ENCODE results near the gene EOGT. TPM values are rescaled to one million over a fixed set of nuclear protein-coding genes. Genes with fewer than 3 reads are reported as not detected.
A peak's percentile ranks its signal among the peaks of the same experiment; 100 is the strongest.

The EOGT gene
- total and polyA plus RNA-seq, 2 experiments from 2014 or later = 11.9 to 27.2 TPM

- H4K20me1 ChIP-seq (replicated peaks; ENCODE audit: insufficient read depth) = no peaks in the 10 kb centered on the region
- H3K4me2 ChIP-seq = no peak overlapping the region
- no peaks in the 10 kb centered on the region for H3F3A ChIP-seq (replicated peaks; ENCODE audit: low read depth)
- H3K4me3 ChIP-seq = no peak overlapping the region
- no peaks in the 10 kb centered on the region for H3K79me2 ChIP-seq (replicated peaks; ENCODE audit: insufficient read depth)
- Mint-ChIP-seq H3K27me3 (ENCODE audit: insufficient read depth, low read depth, poor library complexity) (no peaks in the 10 kb centered on the region), H3K4me3 (no peak overlapping the region), H3K9me3 (no peaks in the 10 kb centered on the region), H3K4me1 (peaks cover 4% of the 10 kb centered on the region), H3K27ac (no peak overlapping the region), H3K36me3 (ENCODE audit: low read depth) (peaks cover under 1% of the 10 kb centered on the region; the same call in 2 of the 3 replicates)
- H3K4me1 ChIP-seq (ENCODE audit: insufficient read depth) = peaks cover 3% of the 10 kb centered on the region; the same call in 1 of the 2 replicates
- DNase-seq (ENCODE audit: low spot score) = no peak
- H3K27me3 ChIP-seq (ENCODE audit: insufficient read depth) = no peaks in the 10 kb centered on the region
- ATAC-seq = no peak
- H3K27ac ChIP-seq (ENCODE audit: low read depth) = no peak overlapping the region
- TF ChIP-seq POLR2AphosphoS5 (IDR thresholded peaks at IDR 0.05; ENCODE audit: low read depth) = no peak
- peak in 1 of 2 experiments; percentile 63; a peak in 3 of 4 replicates for TF ChIP-seq CTCF (conservative IDR thresholded peaks at IDR 0.05; ENCODE audit: low read depth in 2 of 2)
- TF ChIP-seq STAT1 (IDR thresholded peaks at IDR 0.05; ENCODE audit: unreplicated experiment) = no peak
- TF ChIP-seq CREB1 (CRISPR knock-in tag; IDR thresholded peaks at IDR 0.05; ENCODE audit: low read depth) = no peak
- no peak overlapping the region for H2AFZ ChIP-seq
- no peaks in the 10 kb centered on the region; the same call in 1 of the 2 replicates for H3K36me3 ChIP-seq (ENCODE audit: insufficient read depth)
- H3K9me2 ChIP-seq (ENCODE audit: insufficient read depth) = no peaks in the 10 kb centered on the region
Measured at GRCh38 chr3:69020424-69020823, 6.9 kb upstream of the EOGT start.

- H2AFZ ChIP-seq = no peak overlapping the region
- peaks cover 15% of the 10 kb centered on the region for H3K27me3 Mint-ChIP-seq (ENCODE audit: insufficient read depth, low read depth, poor library complexity)
- no peak overlapping the region for H3K27ac Mint-ChIP-seq
- no peaks in the 10 kb centered on the region for H3K79me2 ChIP-seq (replicated peaks; ENCODE audit: insufficient read depth)
- ATAC-seq = no peak
- TF ChIP-seq EZH2phosphoT487 (IDR thresholded peaks at IDR 0.05; ENCODE audit: unreplicated experiment) (no peak), CTCF (conservative IDR thresholded peaks at IDR 0.05; ENCODE audit: low read depth in 2 of 2) (no peak), JUNB (IDR thresholded peaks at IDR 0.05; ENCODE audit: unreplicated experiment) (no peak), ZNF114 (CRISPR knock-in tag; IDR thresholded peaks at IDR 0.05) (no peak), ETS1 (IDR thresholded peaks at IDR 0.05) (no peak), NANOG (IDR thresholded peaks at IDR 0.05; ENCODE audit: borderline replicate concordance) (no peak), ZNF331 (CRISPR knock-in tag; IDR thresholded peaks at IDR 0.05; ENCODE audit: low read depth) (no peak), POLR2AphosphoS5 (IDR thresholded peaks at IDR 0.05; ENCODE audit: low read depth) (no peak)
- H3K9me3 Mint-ChIP-seq = no peaks in the 10 kb centered on the region
- H3K27me3 ChIP-seq (ENCODE audit: insufficient read depth) = peaks cover 5% of the 10 kb centered on the region; the same call in 1 of the 2 replicates
- no peaks in the 10 kb centered on the region for H3K36me3 ChIP-seq (ENCODE audit: insufficient read depth)
- no peaks in the 10 kb centered on the region for H4K20me1 ChIP-seq (replicated peaks; ENCODE audit: insufficient read depth)
- peaks cover 26% of the 10 kb centered on the region for H3K4me1 Mint-ChIP-seq
- no peak for DNase-seq (ENCODE audit: low spot score)
- H3F3A ChIP-seq (replicated peaks; ENCODE audit: low read depth) = no peaks in the 10 kb centered on the region
- H3K9me2 ChIP-seq (ENCODE audit: insufficient read depth) = no peaks in the 10 kb centered on the region
- H3K27ac ChIP-seq (ENCODE audit: low read depth) = no peak overlapping the region
- peaks cover 19% of the 10 kb centered on the region for H3K4me1 ChIP-seq (ENCODE audit: insufficient read depth)
- H3K4me3 ChIP-seq = no peak overlapping the region
- H3K4me2 ChIP-seq = no peak overlapping the region
- no peak overlapping the region for H3K4me3 Mint-ChIP-seq
- H3K36me3 Mint-ChIP-seq (ENCODE audit: low read depth) = peaks cover 3% of the 10 kb centered on the region; the same call in 1 of the 3 replicates
Measured at GRCh38 chr3:69016901-69017300, 3.4 kb upstream of the EOGT start.

Measured in GM23338 (cell line).